Skeletal muscle tissue (tissue), 4 donors: ENCODE data around the gene PTPRC. TPM values are rescaled to one million over a fixed set of nuclear protein-coding genes. Genes with fewer than 3 reads are reported as not detected.

ENCODE experiments used
- H3K27ac ChIP-seq: one replicate; pipeline ENCODE4 v1.7.0; 2013; ENCODE audit warnings: mild to moderate bottlenecking, low read depth, low read length, inconsistent platforms
- H3K27me3 ChIP-seq, 3 donors: one replicate each; pipeline ENCODE4 v1.7.0; 2013; ENCODE audit warnings: low read length in 3 of 3; ENCODE audit not compliant: control insufficient read depth in 3 of 3, insufficient read depth in 3 of 3
- H3K36me3 ChIP-seq, 3 donors: one replicate each; pipeline ENCODE4 v1.7.0; 2013; ENCODE audit warnings: low read length in 3 of 3; ENCODE audit not compliant: control insufficient read depth in 3 of 3, insufficient read depth in 3 of 3
- H3K4me1 ChIP-seq, 3 donors: one replicate each; pipeline ENCODE4 v1.7.0; 2013; ENCODE audit warnings: low read length in 3 of 3, mild to moderate bottlenecking in 3 of 3; ENCODE audit not compliant: control insufficient read depth in 3 of 3, insufficient read depth in 3 of 3
- H3K4me3 ChIP-seq, 3 donors: one replicate each; pipeline ENCODE4 v1.7.0; 2013; ENCODE audit warnings: low read length in 3 of 3
- H3K9ac ChIP-seq, 3 donors: one replicate each; pipeline ENCODE4 v1.7.0; 2013; ENCODE audit warnings: low read length in 3 of 3, mild to moderate bottlenecking in 3 of 3, moderate library complexity in 2 of 3, low read depth in 1 of 3
- H3K9me3 ChIP-seq, 3 donors: one replicate each; pipeline ENCODE4 v1.7.0; 2013; ENCODE audit warnings: low read length in 3 of 3; ENCODE audit not compliant: control insufficient read depth in 3 of 3
- total RNA-seq: library from RNA; depleted of rRNA; stranded (reverse); fragments of >200 nt; gene quantifications from one replicate; pipeline ENCODE4 v1.2.3, GENCODE V29; 2014
- donor health status: Osteomylitis.

The PTPRC gene
- total RNA-seq, 1 donor from 2014 or later, result 15.7 TPM

DNA sequence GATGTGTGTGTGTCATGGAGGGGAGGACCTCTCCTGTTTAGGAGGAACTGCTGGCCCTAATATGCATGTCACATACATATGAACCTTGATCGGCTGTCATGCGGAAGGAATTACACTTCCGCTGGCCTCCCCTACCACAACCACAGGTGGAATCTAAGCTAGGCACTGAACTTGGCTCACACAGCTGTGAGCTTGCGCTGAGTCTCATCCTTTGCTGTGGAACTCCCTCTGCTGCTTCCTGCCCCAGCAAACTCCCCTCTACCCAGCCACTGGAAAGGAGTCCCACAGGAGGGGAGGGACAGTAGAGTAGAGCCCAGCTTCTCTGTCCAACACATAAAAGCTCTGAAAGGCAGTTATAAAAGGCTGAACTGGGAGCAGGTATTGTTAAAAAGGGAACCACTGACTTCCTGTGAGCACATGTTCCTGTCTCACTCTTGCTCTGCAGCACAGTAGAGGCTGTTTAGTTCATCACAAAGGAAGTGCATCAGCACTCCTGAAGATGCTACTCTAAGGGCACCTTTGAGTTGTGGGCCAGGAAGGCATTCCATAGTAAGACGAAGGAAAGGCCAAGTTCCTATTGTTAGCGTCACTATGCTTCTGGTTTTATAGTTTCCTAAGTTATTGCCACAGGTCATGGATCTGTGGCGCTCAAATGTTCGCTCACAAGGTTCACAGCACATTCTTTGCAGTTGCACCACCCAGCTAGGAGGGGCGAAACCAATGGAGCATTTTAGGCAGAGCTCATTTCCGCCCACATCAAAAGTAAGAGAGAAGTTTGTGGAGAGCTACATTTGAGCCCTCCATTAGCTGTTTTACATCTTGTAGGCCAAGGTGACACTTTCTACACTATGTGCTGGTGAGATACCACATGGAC, 17.7 kb upstream of the PTPRC start:
- Histone ChIP-seq H3K27ac (no peak overlapping the region), H3K4me1 (no peaks in the 10 kb centered on the region), H3K9me3 (no peaks in the 10 kb centered on the region), H3K36me3 (no peaks in the 10 kb centered on the region), H3K9ac (no peak overlapping the region), H3K4me3 (no peak overlapping the region), H3K27me3 (no peaks in the 10 kb centered on the region)

DNA sequence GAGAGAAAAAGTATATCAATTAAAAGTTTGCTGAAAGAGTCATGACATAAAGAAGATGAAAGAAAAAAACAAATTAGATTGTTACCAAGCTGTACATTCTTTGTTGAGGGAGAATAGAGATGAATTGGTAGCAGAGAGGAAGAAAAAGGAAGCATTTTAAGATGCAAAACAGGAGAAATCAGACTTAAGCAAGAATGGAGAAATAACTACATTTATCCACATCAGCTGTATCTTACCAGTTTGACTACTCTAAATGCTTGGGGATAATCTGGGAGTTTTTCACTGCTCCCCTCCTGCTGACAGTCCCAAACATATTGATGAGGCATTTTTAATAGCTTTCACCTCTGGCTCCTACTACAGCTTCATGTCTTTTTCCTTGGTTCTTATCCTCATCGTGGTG, 16.8 kb upstream of the PTPRC start:
- no peaks in the 10 kb centered on the region for H3K4me1 ChIP-seq
- no peak overlapping the region for H3K9ac ChIP-seq
- no peaks in the 10 kb centered on the region for H3K27me3 ChIP-seq
- H3K27ac ChIP-seq, result no peak overlapping the region
- H3K36me3 ChIP-seq, result no peaks in the 10 kb centered on the region
- H3K9me3 ChIP-seq, result no peaks in the 10 kb centered on the region
- no peak overlapping the region for H3K4me3 ChIP-seq

DNA sequence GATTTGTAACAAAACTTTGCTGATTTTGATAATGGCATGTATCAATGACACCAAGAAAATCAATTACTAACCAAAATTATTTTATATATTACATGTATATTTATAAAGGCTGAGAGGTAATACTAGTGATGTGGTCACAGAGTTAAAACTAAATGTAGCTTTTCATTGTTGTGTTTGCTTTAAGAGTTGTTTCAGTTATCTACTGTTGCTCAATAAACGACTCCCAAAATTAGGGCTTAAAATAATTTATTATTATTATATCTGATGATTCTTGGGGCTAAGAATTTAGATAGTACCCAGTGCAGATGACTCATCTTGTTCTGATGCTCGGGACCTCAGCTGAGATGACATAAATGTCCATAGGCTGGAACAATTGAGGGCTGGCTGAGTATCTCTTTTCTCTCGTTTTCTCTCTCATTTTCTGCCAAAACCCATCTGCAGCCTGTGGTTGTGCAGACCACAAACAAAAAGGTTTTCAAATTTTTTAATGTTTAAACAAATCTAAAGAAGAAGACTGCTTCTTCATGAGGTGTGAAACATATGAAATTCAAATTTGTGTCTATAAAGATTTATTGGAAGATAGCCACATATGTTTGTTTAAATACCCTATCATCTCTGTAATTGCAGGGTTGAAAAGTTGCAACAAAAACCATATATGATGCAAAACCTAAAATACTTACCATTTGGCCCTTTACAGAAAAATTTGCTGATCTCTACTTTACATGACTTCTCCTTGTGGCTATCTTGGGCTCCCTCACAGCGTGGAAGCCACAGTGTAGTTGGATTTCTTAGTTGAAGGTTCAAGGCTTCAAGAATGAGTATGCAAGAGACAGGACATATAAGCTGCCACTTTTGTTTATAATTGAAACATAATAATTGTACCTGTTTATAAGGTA, 14.8 kb upstream of the PTPRC start:
- H3K9ac ChIP-seq, result no peak overlapping the region
- H3K4me1 ChIP-seq, result no peaks in the 10 kb centered on the region
- no peaks in the 10 kb centered on the region for H3K27me3 ChIP-seq
- no peaks in the 10 kb centered on the region for H3K36me3 ChIP-seq
- no peaks in the 10 kb centered on the region for H3K9me3 ChIP-seq
- no peak overlapping the region for H3K27ac ChIP-seq
- no peak overlapping the region for H3K4me3 ChIP-seq

DNA sequence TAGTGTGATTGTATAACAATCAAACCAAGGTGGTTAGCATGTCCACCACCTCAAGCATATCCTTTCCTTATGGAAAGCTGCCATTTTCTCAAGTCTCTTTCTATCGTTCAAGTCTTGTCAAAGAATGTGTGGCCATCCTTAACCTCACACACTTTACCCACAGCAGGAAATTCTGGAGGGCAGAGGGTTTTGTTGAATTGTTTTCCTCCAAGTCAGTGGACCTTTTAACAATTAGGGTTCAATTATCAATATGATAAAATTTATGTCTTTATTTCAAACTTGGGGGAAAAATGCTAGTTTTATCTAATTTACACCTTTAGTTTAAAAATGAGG, 14.2 kb upstream of the PTPRC start:
- no peak overlapping the region for H3K27ac ChIP-seq
- H3K36me3 ChIP-seq, result no peaks in the 10 kb centered on the region
- H3K4me3 ChIP-seq, result no peak overlapping the region
- no peaks in the 10 kb centered on the region for H3K9me3 ChIP-seq
- no peaks in the 10 kb centered on the region for H3K27me3 ChIP-seq
- H3K4me1 ChIP-seq, result no peaks in the 10 kb centered on the region
- H3K9ac ChIP-seq, result no peak overlapping the region

DNA sequence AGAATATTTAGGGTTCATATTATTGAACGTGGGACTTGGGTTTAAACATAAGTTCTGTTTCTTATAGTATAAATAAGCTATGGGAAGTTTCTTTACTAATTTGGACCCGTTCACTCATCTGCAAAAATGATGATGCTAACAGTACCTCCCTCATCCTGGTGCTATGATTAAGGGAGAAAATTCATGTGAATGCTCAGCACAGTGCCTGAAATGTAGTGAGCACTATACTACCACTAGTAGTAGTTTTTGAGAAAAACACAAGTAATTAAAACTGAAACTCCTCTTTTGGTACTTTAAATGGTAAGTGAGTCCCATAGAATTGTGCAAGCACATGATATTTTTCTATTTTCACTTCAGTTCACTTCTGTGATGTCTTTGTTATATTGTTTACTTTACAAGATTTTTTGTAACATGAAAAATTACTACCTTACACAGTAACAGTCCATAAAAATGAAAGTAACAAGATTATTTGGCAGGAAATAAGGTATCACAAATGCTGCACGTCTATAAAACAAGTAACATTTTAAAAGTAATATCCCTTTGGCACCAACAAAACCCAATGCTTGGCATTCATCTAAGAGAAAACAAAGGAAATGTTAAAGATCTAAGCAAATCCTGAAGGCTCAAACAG, 11.3 kb upstream of the PTPRC start:
- Histone ChIP-seq H3K36me3 (no peaks in the 10 kb centered on the region), H3K9me3 (no peaks in the 10 kb centered on the region), H3K9ac (no peak overlapping the region), H3K27me3 (no peaks in the 10 kb centered on the region), H3K4me3 (no peak overlapping the region), H3K4me1 (no peaks in the 10 kb centered on the region), H3K27ac (no peak overlapping the region)

- H3K36me3 ChIP-seq, result no peaks in the 10 kb centered on the region
- no peaks in the 10 kb centered on the region for H3K4me1 ChIP-seq
- no peaks in the 10 kb centered on the region for H3K27me3 ChIP-seq
- H3K9ac ChIP-seq, result no peak overlapping the region
- no peak overlapping the region for H3K27ac ChIP-seq
- no peaks in the 10 kb centered on the region for H3K9me3 ChIP-seq
- H3K4me3 ChIP-seq, result no peak overlapping the region
Measured at GRCh38 chr1:198628067-198628455, 10.8 kb upstream of the PTPRC start.

DNA sequence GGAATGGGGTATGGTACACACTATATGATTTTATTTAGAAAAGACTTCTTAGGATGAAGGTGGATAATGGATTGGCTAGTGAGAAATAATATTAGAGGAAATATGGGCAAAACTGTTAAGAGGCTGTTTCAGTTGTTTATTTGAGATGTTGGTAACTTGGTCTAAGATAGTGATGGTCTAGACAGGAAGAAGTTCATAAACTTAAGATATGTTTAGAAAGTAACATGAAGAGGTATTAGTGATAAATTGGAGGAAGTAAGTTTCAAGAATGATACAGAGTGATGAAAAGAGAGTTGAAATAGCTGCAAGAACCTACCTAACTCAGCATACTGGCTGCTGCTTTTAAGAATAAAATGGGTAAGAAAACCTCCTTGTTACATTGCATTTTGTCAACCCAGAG, 9.2 kb upstream of the PTPRC start:
- no peak overlapping the region for H3K9ac ChIP-seq
- no peak overlapping the region for H3K4me3 ChIP-seq
- no peaks in the 10 kb centered on the region for H3K27me3 ChIP-seq
- H3K27ac ChIP-seq, result no peak overlapping the region
- no peaks in the 10 kb centered on the region for H3K36me3 ChIP-seq
- H3K4me1 ChIP-seq, result no peaks in the 10 kb centered on the region
- no peaks in the 10 kb centered on the region for H3K9me3 ChIP-seq

- H3K9me3 ChIP-seq, result no peaks in the 10 kb centered on the region
- no peaks in the 10 kb centered on the region for H3K27me3 ChIP-seq
- no peaks in the 10 kb centered on the region for H3K36me3 ChIP-seq
- H3K4me1 ChIP-seq, result no peaks in the 10 kb centered on the region
- H3K9ac ChIP-seq, result no peak overlapping the region
- H3K4me3 ChIP-seq, result no peak overlapping the region
- H3K27ac ChIP-seq, result no peak overlapping the region
Measured at GRCh38 chr1:198630863-198631262, 8.0 kb upstream of the PTPRC start.

DNA sequence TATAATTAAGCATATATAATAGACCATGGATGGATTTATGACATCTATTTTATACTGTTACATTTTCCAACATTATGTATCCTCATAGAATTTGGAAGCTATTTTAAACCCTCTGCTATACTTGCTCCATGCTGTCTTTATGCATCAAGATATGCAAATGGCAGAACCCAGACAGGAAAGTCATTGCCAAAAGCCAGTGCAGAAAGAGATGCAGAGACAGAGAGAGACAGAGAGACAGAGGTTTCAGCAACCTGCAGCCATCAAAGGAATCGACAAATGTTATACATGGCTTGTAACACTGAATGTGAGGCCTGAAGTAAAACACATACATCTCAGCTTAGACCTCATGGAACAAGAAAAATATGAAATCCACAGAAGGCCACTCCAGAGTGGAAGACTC, 7.5 kb upstream of the PTPRC start:
- Histone ChIP-seq H3K4me3 (no peak overlapping the region), H3K4me1 (no peaks in the 10 kb centered on the region), H3K27ac (no peak overlapping the region), H3K27me3 (no peaks in the 10 kb centered on the region), H3K9ac (no peak overlapping the region), H3K36me3 (no peaks in the 10 kb centered on the region), H3K9me3 (no peaks in the 10 kb centered on the region)

DNA sequence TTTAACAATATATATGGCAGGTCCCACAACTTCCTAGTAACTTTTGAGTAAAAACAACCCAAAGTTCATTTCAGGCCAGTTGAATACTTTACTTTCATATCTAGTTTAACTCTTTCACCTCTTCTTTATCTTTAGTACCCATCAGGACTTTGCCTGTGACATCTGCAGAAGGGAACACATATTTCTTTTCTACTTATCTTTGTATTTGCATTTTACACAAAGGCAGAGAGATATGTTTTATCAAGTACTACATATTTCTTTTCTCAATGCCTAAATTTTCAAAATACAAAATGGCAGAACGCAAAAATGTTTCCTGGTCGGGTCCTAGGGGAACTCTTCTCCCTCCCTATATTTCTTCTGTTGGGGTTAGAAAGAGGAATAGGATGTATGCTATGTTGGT, 6.8 kb upstream of the PTPRC start:
- Histone ChIP-seq H3K27me3 (no peaks in the 10 kb centered on the region), H3K4me3 (no peak overlapping the region), H3K9ac (no peak overlapping the region), H3K9me3 (no peaks in the 10 kb centered on the region), H3K27ac (no peak overlapping the region), H3K36me3 (no peaks in the 10 kb centered on the region), H3K4me1 (no peaks in the 10 kb centered on the region)
